Neuron (in vitro differentiated cells): Measurements from ENCODE around the gene UFD1.
"Not testable (repeated sequence)": the region's sequence is repeated elsewhere in the genome, so short reads cannot be mapped to it uniquely, and the experiment has no call there.

Experiments used
- H2AFZ ChIP-seq: one replicate; pipeline ENCODE4 v1.6.1; 2013; ENCODE audit warnings: low read depth, mild to moderate bottlenecking, inconsistent platforms, low read length, moderate library complexity
- H3K27me3 ChIP-seq: one replicate; pipeline ENCODE4 v1.6.1; 2013; ENCODE audit warnings: low read length; ENCODE audit not compliant: insufficient read depth
- H3K36me3 ChIP-seq: one replicate; pipeline ENCODE4 v1.6.1; 2013; ENCODE audit warnings: low read length; ENCODE audit not compliant: insufficient read depth
- H3K4me1 ChIP-seq: one replicate; pipeline ENCODE4 v1.6.1; 2013; ENCODE audit warnings: low read length; ENCODE audit not compliant: insufficient read depth
- H3K4me3 ChIP-seq: 2 replicates; pipeline ENCODE4 v1.5.1; 2013; ENCODE audit warnings: mild to moderate bottlenecking, low read length, moderate library complexity
- H3K9me3 ChIP-seq: one replicate; pipeline ENCODE4 v1.6.1; 2013; ENCODE audit warnings: low read length

Gene UFD1

DNA sequence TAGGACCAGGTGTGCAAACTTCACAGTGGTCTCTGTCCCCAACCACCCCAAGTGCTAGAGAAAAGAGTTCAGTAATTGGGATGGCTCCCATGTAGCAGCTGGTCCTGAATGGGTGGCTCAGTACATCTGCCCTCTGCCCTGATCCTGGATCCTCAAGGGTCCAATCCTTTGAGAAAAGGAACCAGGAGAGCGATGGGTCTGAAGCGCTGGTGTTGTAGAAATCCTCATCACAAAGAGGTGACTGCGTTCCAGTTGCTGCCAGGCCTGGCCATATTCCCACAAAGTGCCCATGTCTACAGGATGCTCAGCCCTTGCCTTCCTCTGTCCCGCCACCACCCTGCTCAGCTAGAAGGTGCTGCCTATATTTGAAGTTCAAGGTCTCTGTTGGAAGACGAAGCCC is 25.3 kb downstream of the UFD1 start:
- H3K36me3 ChIP-seq, result peaks cover 77% of the 10 kb centered on the region

DNA sequence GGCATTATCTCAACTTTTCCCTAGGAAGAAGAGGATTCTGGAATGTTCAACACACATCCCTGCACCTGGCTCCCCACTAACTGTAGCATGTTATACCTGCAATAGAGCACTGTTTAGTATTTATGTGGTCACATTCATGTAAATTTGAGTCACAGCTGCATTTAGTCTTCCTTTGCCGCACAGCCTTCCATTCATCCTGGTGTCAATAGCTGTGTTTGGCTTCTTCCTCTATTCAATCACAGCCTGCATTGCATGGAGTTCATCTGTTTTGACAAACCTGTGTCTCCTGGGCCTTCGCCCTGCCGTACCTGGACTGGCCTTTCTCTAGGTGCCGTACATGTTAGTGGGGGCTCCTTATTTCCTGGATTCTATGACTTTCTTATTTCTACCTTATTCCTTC is 27.4 kb downstream of the UFD1 start:
- Histone ChIP-seq H2AFZ (no peak overlapping the region), H3K4me1 (peaks cover 17% of the 10 kb centered on the region), H3K4me3 (no peak overlapping the region), H3K27me3 (no peaks in the 10 kb centered on the region), H3K9me3 (no peaks in the 10 kb centered on the region), H3K36me3 (peaks cover 64% of the 10 kb centered on the region)

More for the DNA sequence above, 25.3 kb downstream of the UFD1 start:
- Histone ChIP-seq H2AFZ (no peak overlapping the region), H3K27me3 (no peaks in the 10 kb centered on the region), H3K4me3 (no peak overlapping the region), H3K9me3 (no peaks in the 10 kb centered on the region), H3K4me1 (peaks cover 6% of the 10 kb centered on the region)

DNA sequence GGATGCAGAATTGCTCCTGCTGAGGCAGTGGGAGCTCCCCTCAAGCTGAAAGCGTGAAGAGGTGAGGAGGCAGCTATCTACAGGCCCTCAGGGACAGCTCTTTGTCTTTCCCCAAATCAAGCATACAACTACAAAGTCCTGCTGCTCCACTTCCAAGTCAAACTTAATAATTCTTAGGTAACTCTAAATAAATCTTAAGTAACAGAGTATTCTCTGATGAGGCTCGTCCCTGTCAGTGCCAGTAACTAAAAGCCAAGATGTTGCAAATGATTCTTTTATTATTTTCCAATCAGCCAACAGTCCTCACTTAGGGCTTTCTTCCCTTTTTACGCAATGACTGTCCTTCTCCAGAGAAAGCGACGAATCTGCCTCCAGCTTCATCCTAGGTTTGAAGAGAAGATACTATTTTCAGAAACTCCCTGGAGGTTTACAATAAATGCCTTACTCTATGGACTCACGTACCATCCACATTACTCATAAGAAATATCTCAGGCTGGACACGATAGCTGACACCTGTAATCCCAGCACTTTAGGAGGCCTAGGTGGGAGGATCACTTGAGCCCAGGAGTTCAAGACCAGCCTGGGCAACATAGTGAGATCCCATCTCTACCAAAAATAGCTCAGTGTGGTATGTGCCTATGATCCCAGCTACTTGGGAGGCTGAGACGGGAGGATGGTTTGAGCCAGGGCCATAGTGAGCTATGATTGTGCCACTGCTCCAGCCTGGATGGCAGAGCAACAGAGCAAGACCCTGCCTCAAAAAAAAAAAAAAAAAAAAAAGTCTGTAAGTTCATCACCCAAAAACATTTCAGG is 28.4 kb downstream of the UFD1 start:
- Histone ChIP-seq H3K9me3 (no peaks in the 10 kb centered on the region), H2AFZ (no peak overlapping the region), H3K27me3 (no peaks in the 10 kb centered on the region), H3K4me1 (peaks cover 25% of the 10 kb centered on the region), H3K36me3 (peaks cover 54% of the 10 kb centered on the region), H3K4me3 (no peak overlapping the region)

DNA sequence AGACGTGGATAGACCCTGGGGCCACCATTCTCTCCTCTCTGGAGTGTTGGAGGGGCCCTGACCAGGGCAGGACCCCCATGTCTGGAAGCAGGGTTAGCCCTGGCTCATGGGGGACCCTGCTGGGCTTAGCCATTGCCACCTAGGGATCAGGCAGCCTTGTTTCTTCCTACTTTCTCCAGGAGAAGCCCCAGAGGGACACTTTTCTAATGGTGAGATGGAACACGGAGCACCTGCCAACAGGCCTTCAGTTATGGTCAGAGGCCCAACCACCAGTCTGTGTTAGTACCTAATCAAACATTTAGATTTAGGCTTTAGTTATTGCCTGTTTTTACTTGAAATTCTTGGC is 29.6 kb downstream of the UFD1 start:
- peaks cover 49% of the 10 kb centered on the region for H3K36me3 ChIP-seq
- no peak overlapping the region for H3K4me3 ChIP-seq

DNA sequence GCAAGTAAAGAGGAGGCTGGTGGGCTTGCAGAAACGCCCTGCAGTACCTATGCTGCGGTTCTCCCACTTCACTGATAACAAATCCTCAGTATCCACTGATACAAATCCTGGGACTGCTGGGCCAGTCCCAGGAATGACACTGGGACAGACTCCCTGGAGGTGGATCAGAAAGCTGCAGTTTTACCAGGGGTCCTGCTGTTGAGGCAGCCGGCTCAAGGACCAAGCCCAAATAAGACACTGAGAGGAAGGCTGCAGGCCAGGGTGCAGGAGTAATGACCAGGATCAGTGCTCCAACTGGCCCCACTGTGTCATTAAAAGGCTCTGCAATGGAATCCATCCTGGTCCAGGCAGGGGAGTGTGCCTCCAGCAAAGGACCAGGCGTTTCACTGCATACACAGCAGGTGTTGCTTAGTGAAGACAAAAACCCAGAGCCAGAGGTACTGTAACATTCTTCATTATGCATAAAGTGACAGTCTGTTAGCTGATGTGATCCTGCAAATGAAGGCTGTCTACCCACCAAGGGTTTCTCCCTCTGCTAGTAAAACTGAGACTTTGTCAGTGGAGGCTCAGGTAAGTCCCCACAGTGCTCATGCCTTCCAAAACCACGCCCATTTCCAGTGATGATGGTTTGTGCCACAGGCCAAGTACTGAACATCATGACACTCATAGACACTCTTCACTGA is 30.1 kb downstream of the UFD1 start:
- Histone ChIP-seq H3K4me3 (peak overlapping the region; percentile 58), H2AFZ (no peak overlapping the region), H3K4me1 (peaks cover 25% of the 10 kb centered on the region), H3K36me3 (peaks cover 49% of the 10 kb centered on the region), H3K9me3 (no peaks in the 10 kb centered on the region), H3K27me3 (no peaks in the 10 kb centered on the region)

More for the DNA sequence above, 29.6 kb downstream of the UFD1 start:
- H3K4me1 ChIP-seq, result peaks cover 25% of the 10 kb centered on the region
- no peaks in the 10 kb centered on the region for H3K27me3 ChIP-seq
- no peak overlapping the region for H2AFZ ChIP-seq
- no peaks in the 10 kb centered on the region for H3K9me3 ChIP-seq

DNA sequence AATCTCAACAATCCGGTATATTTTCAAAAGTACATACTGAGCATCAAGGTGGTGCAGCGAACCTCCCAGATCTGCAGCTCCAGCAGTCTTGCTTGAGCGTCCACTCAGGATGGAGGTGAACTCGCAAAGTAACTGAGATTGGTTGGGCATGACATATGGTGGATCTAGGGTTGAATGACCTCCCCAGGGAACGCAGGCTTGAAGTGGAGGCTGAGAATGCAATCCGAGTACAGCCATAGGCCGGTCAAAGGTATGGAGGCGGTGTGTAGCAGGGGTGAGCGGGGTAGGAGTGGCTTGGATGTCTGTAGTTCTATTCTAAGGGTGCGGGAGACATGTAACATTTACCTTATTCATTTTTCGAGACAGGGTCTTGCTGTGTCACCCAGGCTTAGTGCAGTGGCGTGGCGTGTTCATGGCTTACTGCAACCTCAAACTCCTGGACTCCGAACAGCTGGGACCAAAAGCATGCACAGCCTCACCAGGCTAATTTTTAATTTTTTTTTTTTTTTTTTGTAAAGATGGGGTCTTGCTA is 30.9 kb downstream of the UFD1 start:
- Histone ChIP-seq H2AFZ (peak overlapping the region; percentile 23), H3K4me3 (peak overlapping the region; percentile 58), H3K27me3 (no peaks in the 10 kb centered on the region), H3K4me1 (peaks cover 25% of the 10 kb centered on the region), H3K36me3 (peaks cover 46% of the 10 kb centered on the region), H3K9me3 (no peaks in the 10 kb centered on the region)

DNA sequence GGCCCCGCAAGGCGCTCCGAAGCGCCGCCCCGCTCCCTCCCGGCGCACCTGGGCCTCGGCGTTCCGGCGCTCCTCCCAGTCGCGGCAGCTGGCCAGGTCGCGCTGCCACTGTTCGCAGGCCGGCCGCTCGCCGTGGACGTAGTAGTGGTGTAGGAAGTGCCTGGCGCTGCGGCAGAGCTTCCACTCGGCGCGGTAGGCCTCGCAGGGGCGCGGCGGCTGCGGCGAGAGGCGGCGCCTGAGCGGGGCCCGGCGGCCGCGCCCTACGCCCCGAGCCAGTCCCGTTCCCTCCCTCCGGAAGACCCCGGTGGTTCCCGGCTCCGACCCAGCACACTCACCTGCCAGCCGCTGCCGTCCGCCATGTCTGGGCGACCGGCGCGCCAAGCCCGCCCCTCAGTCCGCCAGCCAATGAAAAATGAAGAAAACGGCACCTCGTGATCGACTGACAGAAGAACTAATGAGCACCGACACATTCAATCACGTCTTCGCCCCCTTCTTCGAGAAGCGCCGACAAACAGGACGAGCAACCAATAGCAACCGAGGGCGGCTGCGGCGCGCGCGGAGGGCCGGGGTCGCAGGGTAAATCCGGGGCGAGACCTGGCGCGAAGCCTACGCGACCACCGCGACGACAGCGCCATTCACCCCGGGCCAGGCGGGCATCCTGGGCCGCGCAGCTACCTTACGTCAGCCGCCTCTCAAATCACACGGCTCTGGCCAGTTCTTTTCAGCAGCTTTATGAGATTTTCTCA is 31.5 kb downstream of the UFD1 start, which contains the start of gene C22orf39:
Gene C22orf39 (minus strand): TSS at position 382 of the 746 bp plus-strand sequence. CDS start 23 bp downstream, at position 359.
- peaks cover 40% of the 10 kb centered on the region for H3K36me3 ChIP-seq
- H2AFZ ChIP-seq, result peak within 1 kb of the TSS; percentile 75
- H3K4me3 ChIP-seq, result peak within 1 kb of the TSS; percentile 58
- peaks cover 25% of the 10 kb centered on the region for H3K4me1 ChIP-seq
- no peaks in the 10 kb centered on the region for H3K27me3 ChIP-seq
- H3K9me3 ChIP-seq, result no peaks in the 10 kb centered on the region

DNA sequence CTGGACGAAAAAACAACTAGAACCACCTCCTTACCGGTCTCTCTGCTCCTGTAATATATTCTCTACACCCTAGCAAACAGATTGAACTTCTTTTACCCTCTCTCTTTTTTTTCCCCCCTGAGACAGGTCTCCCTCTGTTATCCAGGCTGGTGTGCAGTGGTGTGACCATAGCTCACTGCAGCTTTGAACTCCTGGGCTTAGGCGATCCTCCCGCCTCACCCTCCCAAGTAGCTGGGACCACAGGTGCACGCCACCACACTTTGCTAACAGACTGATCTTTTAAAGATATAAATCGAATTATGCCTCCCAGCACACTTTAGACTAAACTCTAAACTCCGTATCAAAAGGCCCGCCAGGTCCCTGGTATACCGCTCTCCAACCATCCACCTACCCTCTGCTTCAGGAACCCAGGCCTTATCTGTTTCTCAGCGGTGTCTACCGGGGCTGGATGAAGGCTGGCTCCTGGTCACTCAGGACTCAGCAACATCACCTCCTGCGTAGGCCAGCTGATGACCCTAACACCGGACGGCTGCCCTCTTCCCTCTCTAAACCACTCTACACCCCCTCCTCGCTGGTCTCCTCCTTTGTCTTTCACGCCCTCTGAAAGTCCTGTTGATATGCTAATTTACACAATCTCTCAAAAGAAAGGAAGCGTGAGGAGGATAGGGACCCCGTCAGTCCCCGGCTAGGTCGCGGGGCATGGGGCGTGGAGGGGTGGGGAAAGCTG is 32.2 kb downstream of the UFD1 start:
- peak overlapping the region; percentile 58 for H3K4me3 ChIP-seq
- H3K9me3 ChIP-seq, result no peaks in the 10 kb centered on the region
- peaks cover 43% of the 10 kb centered on the region for H3K36me3 ChIP-seq
- H3K27me3 ChIP-seq, result no peaks in the 10 kb centered on the region
- peaks cover 25% of the 10 kb centered on the region for H3K4me1 ChIP-seq
- peak overlapping the region; percentile 75 for H2AFZ ChIP-seq

DNA sequence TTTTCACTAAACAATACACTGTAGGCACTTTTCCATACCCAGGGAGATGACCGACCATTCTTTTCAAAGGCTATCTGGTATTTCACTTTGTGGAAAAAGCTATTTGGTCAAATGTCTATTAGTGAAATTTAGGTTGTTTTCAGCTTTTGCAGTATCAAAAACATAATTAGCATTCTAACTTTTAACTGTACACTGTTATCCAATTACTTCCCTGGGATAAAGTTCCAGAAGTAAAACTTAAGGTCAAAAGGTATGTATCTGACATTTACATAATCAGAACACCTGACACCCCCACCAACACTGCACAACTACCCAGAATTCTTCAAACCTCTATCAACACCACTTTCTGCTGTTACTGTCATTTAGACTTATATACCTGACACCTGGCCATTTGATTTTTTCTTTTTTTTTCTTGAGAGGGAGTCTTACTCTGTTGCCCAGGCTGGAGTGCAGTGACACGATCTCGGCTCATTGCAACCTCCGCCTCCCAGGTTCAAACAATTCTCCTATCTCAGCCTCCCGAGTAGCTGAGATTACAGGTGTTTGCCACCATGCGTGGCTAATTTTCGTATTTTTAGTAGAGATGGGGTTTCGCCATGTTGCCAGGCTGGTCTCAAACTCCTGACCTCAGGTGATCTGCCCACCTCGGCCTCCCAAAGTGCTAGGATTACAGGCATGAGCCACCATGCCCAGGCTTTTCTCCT is 33.6 kb downstream of the UFD1 start:
- not testable (repeated sequence) for H3K4me3 ChIP-seq

DNA sequence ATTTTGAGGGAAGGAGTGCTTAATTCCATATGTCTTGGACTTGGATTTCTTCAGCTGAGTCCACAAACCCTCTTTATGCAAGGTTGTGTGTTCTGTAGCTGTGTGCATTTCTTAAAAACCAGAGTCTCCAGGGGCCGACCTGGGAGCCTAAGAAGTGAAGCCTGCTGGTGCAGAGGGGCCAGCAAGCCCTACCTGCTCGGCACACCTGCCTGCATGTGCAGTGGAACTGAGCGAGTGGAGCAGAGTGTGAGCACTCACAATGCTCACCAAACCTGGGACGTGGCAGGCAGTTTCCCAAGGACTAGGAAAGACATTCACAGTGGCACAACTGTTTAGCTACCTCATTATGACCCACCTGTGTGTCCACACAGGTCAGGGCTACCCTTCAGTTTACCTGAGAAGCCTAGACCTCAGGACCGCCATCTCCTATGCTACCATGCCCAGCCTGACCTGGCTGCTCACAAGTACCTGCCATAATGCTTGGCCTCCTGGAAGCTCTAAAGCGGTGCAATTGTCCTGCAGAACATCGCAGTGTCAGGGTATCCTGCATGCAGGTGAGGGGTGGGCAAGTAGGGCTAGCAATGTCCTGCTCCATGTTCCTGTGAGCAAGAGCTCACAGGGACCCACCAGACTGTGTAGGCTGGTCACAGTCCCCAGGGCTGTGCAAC is 35.3 kb downstream of the UFD1 start:
- no peaks in the 10 kb centered on the region for H3K9me3 ChIP-seq
- H3K4me1 ChIP-seq, result peaks cover 18% of the 10 kb centered on the region
- no peaks in the 10 kb centered on the region for H3K27me3 ChIP-seq
- H3K36me3 ChIP-seq, result peaks cover 28% of the 10 kb centered on the region
- no peak overlapping the region for H3K4me3 ChIP-seq
- no peak overlapping the region for H2AFZ ChIP-seq

More for the DNA sequence above, 33.6 kb downstream of the UFD1 start:
- H3K27me3 ChIP-seq, H2AFZ ChIP-seq, H3K9me3 ChIP-seq: not testable (repeated sequence)
- peaks cover 25% of the 10 kb centered on the region for H3K4me1 ChIP-seq
- H3K36me3 ChIP-seq, result peaks cover 38% of the 10 kb centered on the region

DNA sequence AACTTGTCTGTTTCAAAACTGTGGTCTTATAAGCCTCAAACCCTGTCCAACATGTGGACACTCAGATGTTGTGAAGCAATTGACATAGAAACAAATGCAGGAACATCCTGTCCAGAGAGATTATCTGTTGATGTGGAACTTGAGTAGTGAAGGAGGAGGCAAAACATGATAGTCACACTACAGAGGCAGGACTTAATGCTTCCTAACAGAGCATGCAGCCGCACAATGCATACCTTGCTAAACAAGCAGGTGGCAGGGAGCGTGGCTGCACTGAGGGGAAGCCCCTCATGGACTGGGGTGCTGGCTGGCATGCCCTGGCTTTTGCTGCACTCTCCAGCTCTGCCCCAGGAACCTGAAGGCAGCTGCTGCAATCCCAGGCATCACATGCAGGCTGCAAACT is 36.8 kb downstream of the UFD1 start:
- H3K9me3 ChIP-seq, result no peaks in the 10 kb centered on the region
- peaks cover 34% of the 10 kb centered on the region for H3K36me3 ChIP-seq
- H3K4me1 ChIP-seq, result peaks cover 10% of the 10 kb centered on the region
- H2AFZ ChIP-seq, result no peak overlapping the region
- H3K4me3 ChIP-seq, result no peak overlapping the region
- no peaks in the 10 kb centered on the region for H3K27me3 ChIP-seq
